WTC11 (cell line): ENCODE data around the gene BCORL1. TPM values are rescaled to one million over a fixed set of nuclear protein-coding genes. Genes with fewer than 3 reads are reported as not detected.
A peak's percentile ranks its signal among the peaks of the same experiment; 100 is the strongest.

Source experiments
- ATAC-seq: fragments of 200-7000 bp; cut with Tn5 transposase; 2 replicates; pipeline ENCODE4 v1.10.0; 2021; ENCODE audit warnings: mild to moderate bottlenecking, moderate library complexity
- CTCF ChIA-PET: fragments of 300-600 bp; sonication (Branson Sonifier 250); formaldehyde crosslinking; loops from one replicate; lab custom pipeline; 2021; ENCODE audit warnings: antibody characterized with exemption; lab: Charles Lee
- POLR2A ChIA-PET: fragments of 350-600 bp; sonication (Branson Sonifier 250); formaldehyde crosslinking; loops from one replicate; lab custom pipeline; 2021; ENCODE audit warnings: antibody characterized with exemption; lab: Charles Lee
- DNase-seq: peaks from one replicate; pipeline ENCODE4 v3.0.0; 2021; ENCODE audit warnings: low spot score
- H3K27ac Mint-ChIP-seq: 2 replicates; pipeline ENCODE4 v1.8.0; 2021; ENCODE audit warnings: mixed read lengths
- H3K27me3 Mint-ChIP-seq: 2 replicates; pipeline ENCODE4 v1.8.0; 2021; ENCODE audit warnings: low read depth, mild to moderate bottlenecking, moderate library complexity, mixed read lengths
- H3K36me3 Mint-ChIP-seq: 2 replicates; pipeline ENCODE4 v1.8.0; 2021; ENCODE audit warnings: mixed read lengths
- H3K4me1 Mint-ChIP-seq: 2 replicates; pipeline ENCODE4 v1.8.0; 2022; ENCODE audit warnings: mixed read lengths
- H3K4me3 Mint-ChIP-seq: 2 replicates; pipeline ENCODE4 v1.8.0; 2021; ENCODE audit warnings: mild to moderate bottlenecking, moderate library complexity, mixed read lengths
- H3K9me3 Mint-ChIP-seq: 2 replicates; pipeline ENCODE4 v1.8.0; 2021; ENCODE audit warnings: mixed read lengths
- CREB1 ChIP-seq: sonication (generic); formaldehyde crosslinking; IDR thresholded peaks from 2 replicates; pipeline ENCODE4 v1.8.0; 2023; ENCODE audit warnings: mild to moderate bottlenecking, missing genetic modification reagents
- ELF4 ChIP-seq: sonication (generic); formaldehyde crosslinking; IDR thresholded peaks from 2 replicates; pipeline ENCODE4 v1.8.1; 2022; ENCODE audit warnings: low read depth, mild to moderate bottlenecking, moderate library complexity, missing genetic modification reagents
- ETV6 ChIP-seq: sonication (generic); formaldehyde crosslinking; IDR thresholded peaks from 2 replicates; pipeline ENCODE4 v1.8.1; 2022; ENCODE audit warnings: mild to moderate bottlenecking, missing genetic modification reagents
- GTF2I ChIP-seq: fragments of 250-450 bp; sonication (Bioruptor Pico); conservative IDR thresholded peaks from 2 replicates; pipeline ENCODE4 v1.4.0; 2021; ENCODE audit warnings: mild to moderate bottlenecking
- JUN ChIP-seq: sonication (generic); formaldehyde crosslinking; IDR thresholded peaks from 2 replicates; pipeline ENCODE4 v1.8.0; 2023; ENCODE audit warnings: mild to moderate bottlenecking, missing genetic modification reagents
- NR2C2 ChIP-seq: sonication (generic); formaldehyde crosslinking; IDR thresholded peaks from 2 replicates; pipeline ENCODE4 v1.8.0; 2022; ENCODE audit warnings: mild to moderate bottlenecking, missing genetic modification reagents
- NR3C1 ChIP-seq: sonication (generic); formaldehyde crosslinking; conservative IDR thresholded peaks from 2 replicates; pipeline ENCODE4 v1.8.1; 2023; ENCODE audit warnings: low read depth, mild to moderate bottlenecking, missing genetic modification reagents
- PRRX2 ChIP-seq: fragments of 250-450 bp; sonication (Bioruptor Pico); IDR thresholded peaks from 2 replicates; pipeline ENCODE4 v1.8.0; 2021; ENCODE audit warnings: mild to moderate bottlenecking
- TCF7 ChIP-seq: sonication (generic); formaldehyde crosslinking; IDR thresholded peaks from 2 replicates; pipeline ENCODE4 v1.8.0; 2022; ENCODE audit warnings: mild to moderate bottlenecking, low read depth, missing genetic modification reagents, moderate library complexity
- ZNF396 ChIP-seq: fragments of 250-450 bp; sonication (Bioruptor Pico); IDR thresholded peaks from 2 replicates; pipeline ENCODE4 v1.8.0; 2021; ENCODE audit warnings: mild to moderate bottlenecking, moderate library complexity, borderline replicate concordance
- ZNF416 ChIP-seq: fragments of 250-450 bp; sonication (Bioruptor Pico); IDR thresholded peaks from 2 replicates; pipeline ENCODE4 v1.9.0; 2021; ENCODE audit warnings: mild to moderate bottlenecking, inconsistent platforms
- ZNF671 ChIP-seq: fragments of 250-450 bp; sonication (Bioruptor Pico); IDR thresholded peaks from 2 replicates; pipeline ENCODE4 v1.8.0; 2021; ENCODE audit warnings: mild to moderate bottlenecking
- total RNA-seq: library from RNA; stranded (reverse); gene quantifications from 3 replicates; pipeline ENCODE4 v1.2.3, GENCODE V29; 2021
- TF ChIP-seq, protein P1 (sequence below): sonication (generic); formaldehyde crosslinking; IDR thresholded peaks from 2 replicates; pipeline ENCODE4 v1.8.1; 2023; ENCODE audit warnings: mild to moderate bottlenecking, missing genetic modification reagents
- TF ChIP-seq, protein P2 (sequence below): fragments of 250-450 bp; sonication (Bioruptor Pico); IDR thresholded peaks from 2 replicates; pipeline ENCODE4 v1.9.0; 2021; ENCODE audit warnings: mild to moderate bottlenecking
- TF ChIP-seq, protein P3 (sequence below): fragments of 250-450 bp; sonication (Bioruptor Pico); IDR thresholded peaks from 2 replicates; pipeline ENCODE4 v2.1.2; 2022; ENCODE audit warnings: mild to moderate bottlenecking, moderate library complexity
- TF ChIP-seq, protein P4 (sequence below): sonication (generic); formaldehyde crosslinking; IDR thresholded peaks from 2 replicates; pipeline ENCODE4 v1.8.0; 2022; ENCODE audit warnings: mild to moderate bottlenecking, missing genetic modification reagents
- TF ChIP-seq, protein P5 (sequence below): sonication (generic); formaldehyde crosslinking; IDR thresholded peaks from 2 replicates; pipeline ENCODE4 v1.8.1; 2022; ENCODE audit warnings: low read depth, mild to moderate bottlenecking, moderate library complexity, missing genetic modification reagents, borderline replicate concordance
- TF ChIP-seq, protein P6 (sequence below): sonication (generic); formaldehyde crosslinking; IDR thresholded peaks from 2 replicates; pipeline ENCODE4 v1.8.0; 2022; ENCODE audit warnings: mild to moderate bottlenecking, missing genetic modification reagents
- TF ChIP-seq, protein P7 (sequence below): sonication (generic); formaldehyde crosslinking; IDR thresholded peaks from 2 replicates; pipeline ENCODE4 v1.8.1; 2022; ENCODE audit warnings: low read depth, missing genetic modification reagents, borderline replicate concordance
- TF ChIP-seq, protein P8 (sequence below): sonication (generic); formaldehyde crosslinking; IDR thresholded peaks from 2 replicates; pipeline ENCODE4 v1.8.0; 2022; ENCODE audit warnings: missing genetic modification reagents

The BCORL1 gene
- total RNA-seq, 1 experiment from 2014 or later, result 12.0 TPM

DNA sequence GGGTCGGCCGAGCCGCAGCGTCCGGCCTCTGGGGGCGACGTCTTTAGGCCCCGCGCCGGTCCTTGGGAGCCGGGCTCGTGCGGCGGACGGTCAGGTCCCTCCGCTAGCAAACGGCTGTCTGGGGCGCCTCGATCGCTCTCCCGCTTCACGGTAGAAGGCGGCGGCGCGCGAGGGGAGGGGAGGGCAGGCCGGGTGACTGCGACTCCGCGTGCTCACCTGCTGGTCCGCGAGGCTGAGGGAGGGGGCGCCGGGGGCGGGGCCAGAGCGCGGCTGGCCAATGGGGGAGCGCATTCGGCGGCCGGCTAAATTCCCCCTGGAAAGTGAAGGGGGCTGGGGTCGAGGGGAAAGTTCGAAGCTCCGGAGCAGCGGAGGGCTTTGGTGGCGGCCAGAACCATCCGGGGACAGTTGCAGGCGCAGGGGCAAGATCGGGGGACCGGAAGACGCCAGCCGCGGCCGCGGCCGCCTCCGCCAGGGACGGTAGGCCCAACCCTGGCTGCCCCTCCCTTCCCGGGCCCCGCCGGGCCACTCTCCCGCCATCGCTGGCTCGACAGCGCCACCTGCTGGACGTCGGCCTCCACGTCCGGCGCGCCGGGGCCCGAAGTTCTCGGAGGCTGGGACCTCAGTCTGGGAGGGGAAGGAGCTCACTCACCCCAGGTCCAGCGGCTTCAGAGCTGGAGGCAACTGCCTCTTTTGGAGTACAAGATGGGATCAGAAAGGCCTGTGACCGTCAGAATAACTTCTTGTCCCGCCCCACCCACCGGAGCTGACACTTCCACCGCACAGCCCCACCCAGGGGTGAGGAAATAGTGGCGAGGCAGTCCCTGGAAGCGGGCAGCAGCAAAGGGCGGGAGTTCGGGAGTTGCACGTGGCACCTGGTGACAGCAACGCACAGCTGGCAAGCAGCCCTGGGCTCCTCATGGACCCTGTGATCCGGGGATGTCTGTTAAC is 78.0 kb downstream of the BCORL1 start (continued):
- TF ChIP-seq, protein P1, sequence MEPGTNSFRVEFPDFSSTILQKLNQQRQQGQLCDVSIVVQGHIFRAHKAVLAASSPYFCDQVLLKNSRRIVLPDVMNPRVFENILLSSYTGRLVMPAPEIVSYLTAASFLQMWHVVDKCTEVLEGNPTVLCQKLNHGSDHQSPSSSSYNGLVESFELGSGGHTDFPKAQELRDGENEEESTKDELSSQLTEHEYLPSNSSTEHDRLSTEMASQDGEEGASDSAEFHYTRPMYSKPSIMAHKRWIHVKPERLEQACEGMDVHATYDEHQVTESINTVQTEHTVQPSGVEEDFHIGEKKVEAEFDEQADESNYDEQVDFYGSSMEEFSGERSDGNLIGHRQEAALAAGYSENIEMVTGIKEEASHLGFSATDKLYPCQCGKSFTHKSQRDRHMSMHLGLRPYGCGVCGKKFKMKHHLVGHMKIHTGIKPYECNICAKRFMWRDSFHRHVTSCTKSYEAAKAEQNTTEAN (CRISPR knock-in tag), result no peak
- TF ChIP-seq, protein P2, sequence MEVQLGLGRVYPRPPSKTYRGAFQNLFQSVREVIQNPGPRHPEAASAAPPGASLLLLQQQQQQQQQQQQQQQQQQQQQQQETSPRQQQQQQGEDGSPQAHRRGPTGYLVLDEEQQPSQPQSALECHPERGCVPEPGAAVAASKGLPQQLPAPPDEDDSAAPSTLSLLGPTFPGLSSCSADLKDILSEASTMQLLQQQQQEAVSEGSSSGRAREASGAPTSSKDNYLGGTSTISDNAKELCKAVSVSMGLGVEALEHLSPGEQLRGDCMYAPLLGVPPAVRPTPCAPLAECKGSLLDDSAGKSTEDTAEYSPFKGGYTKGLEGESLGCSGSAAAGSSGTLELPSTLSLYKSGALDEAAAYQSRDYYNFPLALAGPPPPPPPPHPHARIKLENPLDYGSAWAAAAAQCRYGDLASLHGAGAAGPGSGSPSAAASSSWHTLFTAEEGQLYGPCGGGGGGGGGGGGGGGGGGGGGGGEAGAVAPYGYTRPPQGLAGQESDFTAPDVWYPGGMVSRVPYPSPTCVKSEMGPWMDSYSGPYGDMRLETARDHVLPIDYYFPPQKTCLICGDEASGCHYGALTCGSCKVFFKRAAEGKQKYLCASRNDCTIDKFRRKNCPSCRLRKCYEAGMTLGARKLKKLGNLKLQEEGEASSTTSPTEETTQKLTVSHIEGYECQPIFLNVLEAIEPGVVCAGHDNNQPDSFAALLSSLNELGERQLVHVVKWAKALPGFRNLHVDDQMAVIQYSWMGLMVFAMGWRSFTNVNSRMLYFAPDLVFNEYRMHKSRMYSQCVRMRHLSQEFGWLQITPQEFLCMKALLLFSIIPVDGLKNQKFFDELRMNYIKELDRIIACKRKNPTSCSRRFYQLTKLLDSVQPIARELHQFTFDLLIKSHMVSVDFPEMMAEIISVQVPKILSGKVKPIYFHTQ, result no peak
- TF ChIP-seq, protein P3, sequence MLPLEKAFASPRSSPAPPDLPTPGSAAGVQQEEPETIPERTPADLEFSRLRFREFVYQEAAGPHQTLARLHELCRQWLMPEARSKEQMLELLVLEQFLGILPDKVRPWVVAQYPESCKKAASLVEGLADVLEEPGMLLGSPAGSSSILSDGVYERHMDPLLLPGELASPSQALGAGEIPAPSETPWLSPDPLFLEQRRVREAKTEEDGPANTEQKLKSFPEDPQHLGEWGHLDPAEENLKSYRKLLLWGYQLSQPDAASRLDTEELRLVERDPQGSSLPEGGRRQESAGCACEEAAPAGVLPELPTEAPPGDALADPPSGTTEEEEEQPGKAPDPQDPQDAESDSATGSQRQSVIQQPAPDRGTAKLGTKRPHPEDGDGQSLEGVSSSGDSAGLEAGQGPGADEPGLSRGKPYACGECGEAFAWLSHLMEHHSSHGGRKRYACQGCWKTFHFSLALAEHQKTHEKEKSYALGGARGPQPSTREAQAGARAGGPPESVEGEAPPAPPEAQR (CRISPR knock-in tag), result no peak
- TF ChIP-seq CREB1 (no peak), ZNF671 (CRISPR knock-in tag) (no peak), PRRX2 (CRISPR knock-in tag) (no peak), TCF7 (CRISPR knock-in tag) (no peak), JUN (CRISPR knock-in tag) (0 out of 2 replicates have a peak, but pooled peaks have one; percentile 37), ELF4 (CRISPR knock-in tag) (no peak)
- TF ChIP-seq, protein P4, sequence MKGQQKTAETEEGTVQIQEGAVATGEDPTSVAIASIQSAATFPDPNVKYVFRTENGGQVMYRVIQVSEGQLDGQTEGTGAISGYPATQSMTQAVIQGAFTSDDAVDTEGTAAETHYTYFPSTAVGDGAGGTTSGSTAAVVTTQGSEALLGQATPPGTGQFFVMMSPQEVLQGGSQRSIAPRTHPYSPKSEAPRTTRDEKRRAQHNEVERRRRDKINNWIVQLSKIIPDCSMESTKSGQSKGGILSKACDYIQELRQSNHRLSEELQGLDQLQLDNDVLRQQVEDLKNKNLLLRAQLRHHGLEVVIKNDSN (CRISPR knock-in tag), result 0 out of 2 replicates have a peak, but pooled peaks have one; percentile 36
- TF ChIP-seq, protein P5, sequence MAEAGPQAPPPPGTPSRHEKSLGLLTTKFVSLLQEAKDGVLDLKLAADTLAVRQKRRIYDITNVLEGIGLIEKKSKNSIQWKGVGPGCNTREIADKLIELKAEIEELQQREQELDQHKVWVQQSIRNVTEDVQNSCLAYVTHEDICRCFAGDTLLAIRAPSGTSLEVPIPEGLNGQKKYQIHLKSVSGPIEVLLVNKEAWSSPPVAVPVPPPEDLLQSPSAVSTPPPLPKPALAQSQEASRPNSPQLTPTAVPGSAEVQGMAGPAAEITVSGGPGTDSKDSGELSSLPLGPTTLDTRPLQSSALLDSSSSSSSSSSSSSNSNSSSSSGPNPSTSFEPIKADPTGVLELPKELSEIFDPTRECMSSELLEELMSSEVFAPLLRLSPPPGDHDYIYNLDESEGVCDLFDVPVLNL, result no peak

DNA sequence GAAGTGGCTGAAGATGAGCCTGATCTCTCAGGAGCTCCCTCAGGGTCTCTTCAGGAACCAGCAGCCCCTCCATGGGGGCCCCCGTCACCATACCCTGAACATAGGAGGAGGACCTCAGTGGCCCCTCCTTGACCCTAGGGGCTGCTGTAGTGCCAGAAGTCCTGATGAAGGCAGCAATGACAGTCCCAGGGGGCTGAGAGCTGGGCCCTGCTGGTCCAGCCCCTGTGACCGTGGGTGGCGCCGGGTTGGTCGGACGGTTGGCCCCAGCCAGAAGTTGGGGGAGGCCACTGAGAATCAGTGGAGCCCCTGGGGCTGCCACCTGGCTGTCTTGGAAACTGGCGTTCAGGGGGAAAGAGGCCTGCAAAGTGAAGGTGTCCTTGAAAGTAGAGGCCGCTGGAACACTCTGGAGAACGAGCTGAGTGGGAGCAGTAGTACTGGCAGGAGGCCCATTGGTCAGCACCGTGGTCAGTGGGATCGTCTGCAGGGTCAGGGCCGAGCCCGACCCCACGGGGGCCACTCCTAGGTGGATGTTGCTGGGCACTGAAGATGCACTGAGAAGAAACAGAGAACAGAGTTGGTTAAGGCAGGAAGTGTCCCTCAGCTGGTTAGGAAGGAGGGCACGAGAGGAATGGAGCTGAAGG is 84.7 kb downstream of the BCORL1 start:
- H3K4me1 Mint-ChIP-seq, result peaks cover 11% of the 10 kb centered on the region
- H3K9me3 Mint-ChIP-seq, result no peaks in the 10 kb centered on the region
- ATAC-seq (no peak), DNase-seq (no peak)
- ChIA-PET POLR2A (interaction anchor here (0.5 to 0.6 kb wide), 2 partner anchors 86 to 293 kb away, joined by 3 to 9 read pairs; no protein-coding TSS in a partner anchor), CTCF (no interaction called here)
- peaks cover 9% of the 10 kb centered on the region for H3K27me3 Mint-ChIP-seq
- H3K4me3 Mint-ChIP-seq, result no peak overlapping the region
- H3K27ac Mint-ChIP-seq, result no peak overlapping the region
- no peaks in the 10 kb centered on the region for H3K36me3 Mint-ChIP-seq
- TF ChIP-seq ZNF416 (CRISPR knock-in tag), result no peak
- TF ChIP-seq, protein P6, sequence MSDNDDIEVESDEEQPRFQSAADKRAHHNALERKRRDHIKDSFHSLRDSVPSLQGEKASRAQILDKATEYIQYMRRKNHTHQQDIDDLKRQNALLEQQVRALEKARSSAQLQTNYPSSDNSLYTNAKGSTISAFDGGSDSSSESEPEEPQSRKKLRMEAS (CRISPR knock-in tag), result no peak
- TF ChIP-seq JUN (CRISPR knock-in tag), result no peak
- TF ChIP-seq NR3C1, result no peak
- no peak for TF ChIP-seq ZNF396 (CRISPR knock-in tag)
- TF ChIP-seq, protein P7, sequence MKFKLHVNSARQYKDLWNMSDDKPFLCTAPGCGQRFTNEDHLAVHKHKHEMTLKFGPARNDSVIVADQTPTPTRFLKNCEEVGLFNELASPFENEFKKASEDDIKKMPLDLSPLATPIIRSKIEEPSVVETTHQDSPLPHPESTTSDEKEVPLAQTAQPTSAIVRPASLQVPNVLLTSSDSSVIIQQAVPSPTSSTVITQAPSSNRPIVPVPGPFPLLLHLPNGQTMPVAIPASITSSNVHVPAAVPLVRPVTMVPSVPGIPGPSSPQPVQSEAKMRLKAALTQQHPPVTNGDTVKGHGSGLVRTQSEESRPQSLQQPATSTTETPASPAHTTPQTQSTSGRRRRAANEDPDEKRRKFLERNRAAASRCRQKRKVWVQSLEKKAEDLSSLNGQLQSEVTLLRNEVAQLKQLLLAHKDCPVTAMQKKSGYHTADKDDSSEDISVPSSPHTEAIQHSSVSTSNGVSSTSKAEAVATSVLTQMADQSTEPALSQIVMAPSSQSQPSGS (CRISPR knock-in tag), result no peak
- no peak for TF ChIP-seq ETV6 (CRISPR knock-in tag)
- TF ChIP-seq, protein P8, sequence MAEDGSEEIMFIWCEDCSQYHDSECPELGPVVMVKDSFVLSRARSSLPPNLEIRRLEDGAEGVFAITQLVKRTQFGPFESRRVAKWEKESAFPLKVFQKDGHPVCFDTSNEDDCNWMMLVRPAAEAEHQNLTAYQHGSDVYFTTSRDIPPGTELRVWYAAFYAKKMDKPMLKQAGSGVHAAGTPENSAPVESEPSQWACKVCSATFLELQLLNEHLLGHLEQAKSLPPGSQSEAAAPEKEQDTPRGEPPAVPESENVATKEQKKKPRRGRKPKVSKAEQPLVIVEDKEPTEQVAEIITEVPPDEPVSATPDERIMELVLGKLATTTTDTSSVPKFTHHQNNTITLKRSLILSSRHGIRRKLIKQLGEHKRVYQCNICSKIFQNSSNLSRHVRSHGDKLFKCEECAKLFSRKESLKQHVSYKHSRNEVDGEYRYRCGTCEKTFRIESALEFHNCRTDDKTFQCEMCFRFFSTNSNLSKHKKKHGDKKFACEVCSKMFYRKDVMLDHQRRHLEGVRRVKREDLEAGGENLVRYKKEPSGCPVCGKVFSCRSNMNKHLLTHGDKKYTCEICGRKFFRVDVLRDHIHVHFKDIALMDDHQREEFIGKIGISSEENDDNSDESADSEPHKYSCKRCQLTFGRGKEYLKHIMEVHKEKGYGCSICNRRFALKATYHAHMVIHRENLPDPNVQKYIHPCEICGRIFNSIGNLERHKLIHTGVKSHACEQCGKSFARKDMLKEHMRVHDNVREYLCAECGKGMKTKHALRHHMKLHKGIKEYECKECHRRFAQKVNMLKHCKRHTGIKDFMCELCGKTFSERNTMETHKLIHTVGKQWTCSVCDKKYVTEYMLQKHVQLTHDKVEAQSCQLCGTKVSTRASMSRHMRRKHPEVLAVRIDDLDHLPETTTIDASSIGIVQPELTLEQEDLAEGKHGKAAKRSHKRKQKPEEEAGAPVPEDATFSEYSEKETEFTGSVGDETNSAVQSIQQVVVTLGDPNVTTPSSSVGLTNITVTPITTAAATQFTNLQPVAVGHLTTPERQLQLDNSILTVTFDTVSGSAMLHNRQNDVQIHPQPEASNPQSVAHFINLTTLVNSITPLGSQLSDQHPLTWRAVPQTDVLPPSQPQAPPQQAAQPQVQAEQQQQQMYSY (CRISPR knock-in tag), result no peak
- no peak for TF ChIP-seq NR2C2 (CRISPR knock-in tag)
- TF ChIP-seq GTF2I (CRISPR knock-in tag), result no peak
